Mesenteric fat pad (tissue), 1 donor: ENCODE results near the gene SPON2. TPM values are rescaled to one million over a fixed set of nuclear protein-coding genes. Genes with fewer than 3 reads are reported as not detected.
A peak's percentile ranks its signal among the peaks of the same experiment; 100 is the strongest.

Experiments used
- DNase-seq: peaks from one replicate; pipeline ENCODE4 v3.0.0-alpha.2; 2020; ENCODE audit warnings: low spot score
- total RNA-seq: library from RNA; stranded (reverse); fragmentation: NEBNext Ultra II Directional; extraction: Animal tissue kit (Norgen Biotek cat#: 25700); gene quantifications from one replicate; pipeline ENCODE4 v1.2.1, GENCODE V29; 2021
- donor health status: DM: yes; HTN: yes; CAD: no.

The SPON2 gene
- total RNA-seq, 1 donor from 2014 or later = 27.3 TPM

DNA sequence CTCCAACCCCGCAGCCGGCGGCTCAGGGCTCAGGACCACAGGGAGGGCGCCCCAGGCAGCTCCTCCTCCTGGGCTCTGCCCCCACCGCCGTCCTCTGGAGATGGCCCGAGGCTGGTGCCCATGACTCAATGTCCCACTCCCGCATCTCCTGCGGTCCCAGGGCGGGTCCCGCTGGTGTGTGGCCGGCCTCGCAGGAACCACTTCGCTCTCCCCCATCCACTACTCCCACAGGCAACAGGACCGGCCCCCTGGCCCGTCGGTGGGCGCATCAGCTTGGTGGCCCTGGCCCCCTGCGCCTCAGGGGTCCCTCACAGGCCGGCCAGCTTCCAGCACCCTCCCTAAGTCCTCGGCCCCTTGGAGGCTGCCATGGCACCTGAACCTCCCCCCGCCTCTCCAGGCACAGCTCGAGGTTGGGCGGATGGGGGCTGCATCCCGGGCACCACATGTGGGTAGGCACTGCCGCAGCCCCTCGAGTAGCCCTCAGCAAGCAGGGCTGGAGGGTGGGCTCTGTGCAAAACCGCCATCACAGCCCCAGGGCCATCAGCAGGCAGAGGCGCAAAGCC is 22.8 kb upstream of the SPON2 start:
- DNase-seq = no peak

GRCh38 chr4:1194010-1194900 is 21.9 kb upstream of the SPON2 start:
- DNase-seq = peak; percentile 91

GRCh38 chr4:1193206-1194009 is 21.0 kb upstream of the SPON2 start:
- peak; percentile 79 for DNase-seq

DNA sequence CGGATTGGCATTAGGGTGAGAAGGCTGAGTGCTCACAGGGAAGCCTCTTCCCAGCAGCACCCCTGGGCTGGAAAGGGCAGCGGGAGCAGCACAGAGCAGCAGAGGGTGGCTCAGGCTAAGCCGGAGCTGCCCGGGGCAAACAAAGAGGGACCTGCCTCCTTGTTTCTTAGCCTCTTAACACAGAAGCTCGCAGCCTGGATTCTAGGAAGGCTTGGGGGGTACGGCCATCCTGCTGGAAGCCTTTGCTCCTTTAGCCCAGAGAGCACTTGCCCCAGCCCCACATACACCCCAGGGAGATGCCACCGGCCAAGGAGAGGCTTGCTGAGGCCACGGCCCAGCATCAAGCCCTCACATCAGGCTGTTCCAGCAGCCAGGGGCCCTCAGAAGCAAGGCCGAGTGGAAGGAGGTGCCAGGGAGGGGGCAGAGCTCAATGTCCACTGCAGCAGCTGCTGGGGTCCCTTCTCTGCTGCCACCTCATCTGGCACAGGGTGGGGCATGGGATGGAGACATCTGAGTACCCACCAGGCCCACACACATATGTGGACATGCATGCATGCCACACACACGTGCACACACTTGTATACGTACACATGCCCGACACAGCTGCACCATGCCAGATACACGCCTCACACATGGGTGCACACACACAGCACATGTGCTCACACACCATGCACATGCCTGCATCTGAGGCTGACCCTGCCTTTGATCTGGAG is 20.3 kb upstream of the SPON2 start:
- DNase-seq = no peak

DNA sequence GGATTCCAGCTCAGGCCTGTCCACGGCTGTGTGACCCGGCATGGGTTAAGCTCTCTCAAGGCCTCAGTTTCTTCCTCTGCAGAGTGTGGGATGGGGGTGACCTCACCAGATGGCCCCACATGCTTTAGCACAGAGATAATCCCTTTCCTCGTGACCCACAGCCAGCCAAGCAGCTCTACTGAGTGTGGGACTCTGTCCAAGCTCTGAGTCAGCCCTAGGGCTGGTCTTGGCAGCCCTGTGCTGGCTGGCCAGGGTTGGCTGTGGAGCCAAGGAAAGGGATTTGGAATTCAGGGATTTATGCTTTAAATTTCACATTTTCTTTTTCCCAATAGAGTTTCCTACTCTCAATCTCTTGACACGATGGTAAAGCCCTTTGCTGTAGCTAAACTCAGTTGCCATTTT is 19.7 kb upstream of the SPON2 start:
- DNase-seq = peak; percentile 90

DNA sequence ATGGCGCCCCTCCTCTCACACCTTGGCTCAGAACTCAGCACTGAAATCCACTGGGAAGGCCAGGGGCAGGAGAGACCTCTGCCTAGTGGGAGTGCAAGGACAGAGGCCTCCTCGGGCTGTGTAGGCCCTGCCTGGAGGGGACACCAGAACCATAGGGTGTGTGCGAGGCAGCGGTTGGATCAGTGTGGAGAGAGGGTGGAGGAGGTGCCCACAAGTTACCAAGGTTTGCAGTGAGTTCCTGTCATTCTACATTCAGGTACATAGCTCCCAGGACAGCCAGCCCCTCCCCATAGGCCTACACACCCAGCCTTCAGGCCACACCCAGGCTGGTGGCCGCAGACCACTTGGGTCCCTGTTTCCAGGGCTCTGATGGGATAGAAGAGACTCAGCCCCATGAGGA is 19.2 kb upstream of the SPON2 start:
- no peak for DNase-seq

- no peak for DNase-seq
These were observed 14.8 kb upstream of the SPON2 start for GRCh38 chr4:1187182-1187581.

GRCh38 chr4:1183985-1184773 is 11.8 kb upstream of the SPON2 start:
- DNase-seq = no peak

DNA sequence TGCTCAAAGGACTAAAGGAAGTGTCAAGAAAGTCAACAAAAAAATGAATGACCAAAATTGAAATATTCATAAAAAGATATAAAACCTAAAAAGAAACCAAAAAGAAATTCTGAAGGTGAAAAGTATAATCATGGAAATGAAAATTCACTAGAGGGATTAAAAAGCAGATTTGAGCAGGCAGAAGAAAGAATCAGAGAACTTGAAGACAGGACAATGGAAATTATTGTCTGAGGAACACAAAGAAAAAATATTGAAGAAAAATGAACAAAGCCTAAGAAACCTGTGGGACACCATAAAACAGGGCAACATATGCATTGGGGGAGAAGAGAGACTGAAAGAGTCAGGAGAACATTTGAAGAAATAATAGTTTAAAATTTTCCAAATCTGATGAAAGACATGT is 9.9 kb upstream of the SPON2 start:
- no peak for DNase-seq

GRCh38 chr4:1180663-1181062 is 8.3 kb upstream of the SPON2 start:
- no peak for DNase-seq

DNA sequence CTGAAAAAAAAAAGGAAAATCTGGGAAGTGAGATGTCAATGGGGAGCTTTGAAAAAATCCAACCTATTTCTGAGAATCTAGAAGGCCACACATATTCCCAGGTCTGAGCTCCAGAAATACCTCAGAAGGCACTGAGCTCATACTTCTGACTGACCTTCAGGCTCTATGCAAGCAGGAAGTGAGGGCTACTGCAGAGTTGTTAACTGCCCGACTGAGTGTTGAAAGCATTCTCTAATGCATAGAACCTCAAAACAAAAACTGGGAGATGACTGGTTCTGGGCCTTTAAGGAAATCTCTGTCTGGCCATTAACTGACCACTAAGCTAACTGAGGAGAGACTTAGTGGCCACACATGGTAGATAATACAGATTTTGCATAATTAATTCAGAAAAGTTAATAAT is 7.6 kb upstream of the SPON2 start:
- no peak for DNase-seq

GRCh38 chr4:1179089-1179441 is 6.7 kb upstream of the SPON2 start:
- DNase-seq = no peak

GRCh38 chr4:1178300-1179088 is 6.1 kb upstream of the SPON2 start:
- DNase-seq = no peak

GRCh38 chr4:1177274-1178141 is 5.1 kb upstream of the SPON2 start:
- no peak for DNase-seq

DNA sequence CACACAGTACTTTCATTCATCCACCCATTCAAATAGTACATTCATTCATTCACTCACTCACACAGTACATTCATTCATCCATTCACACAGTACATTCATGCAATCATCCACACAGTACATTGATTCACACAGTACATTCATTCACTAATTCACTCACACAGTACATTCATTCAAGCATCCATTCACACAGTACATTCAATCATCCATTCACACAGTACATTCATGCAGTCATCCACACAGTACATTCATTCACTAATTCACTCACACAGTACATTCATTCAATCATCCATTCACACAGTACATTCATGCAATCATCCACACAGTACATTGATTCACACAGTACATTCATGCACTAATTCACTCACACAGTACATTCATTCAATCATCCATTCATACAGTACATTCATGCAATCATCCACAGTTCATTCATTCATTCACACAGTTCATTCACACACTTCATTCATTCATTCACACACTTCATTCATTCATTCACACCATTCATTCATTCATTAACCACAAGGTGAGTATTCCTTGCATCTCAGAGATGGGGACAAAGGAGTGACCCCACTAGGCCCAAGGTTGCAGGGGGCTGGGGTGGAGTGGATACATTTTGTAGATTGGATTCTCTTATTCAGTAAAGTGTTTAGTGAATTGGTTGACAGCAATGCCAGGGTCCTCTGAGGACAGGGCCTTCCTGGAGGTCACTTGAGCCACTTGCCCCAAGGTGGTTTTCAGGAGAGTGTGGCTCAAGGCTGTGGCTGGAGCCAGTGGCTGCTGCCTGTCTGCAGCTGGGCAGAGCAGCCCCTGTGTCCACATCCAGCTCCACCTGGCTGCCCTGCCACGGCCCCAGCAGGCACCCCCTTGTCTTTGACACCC is 4.3 kb upstream of the SPON2 start:
- no peak for DNase-seq

DNA sequence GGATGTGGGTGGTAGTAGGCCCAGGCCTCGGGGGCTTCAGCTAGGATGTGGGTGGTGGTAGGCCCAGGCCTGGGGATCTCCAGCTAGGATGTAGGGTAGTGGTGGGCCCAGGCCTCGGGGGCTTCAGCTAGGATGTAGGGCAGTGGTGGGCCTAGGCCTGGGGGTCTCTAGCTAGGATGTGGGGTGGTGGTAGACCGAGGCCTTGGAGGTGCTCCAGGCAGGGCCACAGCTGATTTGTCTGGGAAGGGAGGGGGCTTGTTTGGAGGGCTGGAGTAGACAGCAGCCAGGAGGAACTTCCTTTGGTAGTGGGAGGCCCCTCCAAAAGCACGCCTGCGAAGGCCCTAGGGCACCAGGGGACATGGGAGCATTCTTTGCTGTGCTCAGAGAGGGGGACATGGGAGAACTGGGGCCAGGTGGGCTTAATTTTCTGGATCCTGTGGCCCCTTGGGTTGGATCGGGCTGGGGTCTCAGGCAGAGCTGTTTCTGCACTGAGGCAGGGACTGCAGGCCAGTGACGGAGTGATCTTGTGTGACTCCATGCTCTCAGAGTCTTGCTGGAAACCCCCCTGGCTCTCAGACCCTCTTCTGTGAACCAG is 3.3 kb upstream of the SPON2 start:
- no peak for DNase-seq

DNA sequence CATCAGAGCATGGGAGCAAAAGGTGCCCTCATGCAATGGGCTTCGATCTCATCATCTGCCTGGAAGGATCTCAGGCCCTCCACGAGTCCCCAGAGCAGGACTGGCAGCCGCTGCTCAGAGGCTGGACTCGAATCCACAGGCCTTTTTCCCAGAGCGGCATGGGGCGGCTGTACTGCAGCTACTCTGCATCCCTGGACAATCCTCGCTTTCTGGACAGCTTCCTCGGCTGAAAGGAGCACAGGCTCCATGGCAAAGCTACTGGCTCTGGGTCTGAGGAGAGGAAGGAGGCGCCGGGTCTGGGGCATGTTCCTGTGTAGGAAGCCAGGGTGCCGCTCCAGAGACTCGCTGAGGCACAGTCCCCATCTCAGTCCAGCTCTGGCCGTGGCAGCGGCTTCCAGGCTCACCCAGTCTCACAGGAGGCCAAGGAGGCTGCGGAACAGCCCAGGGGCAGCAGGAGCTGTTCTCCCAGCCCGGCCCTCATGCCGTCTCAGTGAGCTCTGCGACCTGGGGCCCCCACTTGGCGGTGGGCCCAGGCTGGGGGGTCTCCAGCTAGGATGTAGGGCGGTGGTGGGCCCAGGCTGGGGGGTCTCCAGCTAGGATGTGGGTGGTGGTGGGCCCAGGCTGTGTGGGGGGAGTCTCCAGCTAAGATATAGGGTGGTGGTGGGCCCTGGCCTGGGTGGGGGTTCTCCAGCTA is 2.7 kb upstream of the SPON2 start:
- no peak for DNase-seq
